HG03108 (cell line): Measurements from ENCODE around the gene ALDH1A2.

ENCODE experiments used
- ATAC-seq: cut with Tn5 transposase; IDR thresholded peaks from one replicate; pipeline ENCODE4 v1.9.1; 2021; ENCODE audit warnings: moderate library complexity; ENCODE audit not compliant: unreplicated experiment

Gene ALDH1A2

DNA sequence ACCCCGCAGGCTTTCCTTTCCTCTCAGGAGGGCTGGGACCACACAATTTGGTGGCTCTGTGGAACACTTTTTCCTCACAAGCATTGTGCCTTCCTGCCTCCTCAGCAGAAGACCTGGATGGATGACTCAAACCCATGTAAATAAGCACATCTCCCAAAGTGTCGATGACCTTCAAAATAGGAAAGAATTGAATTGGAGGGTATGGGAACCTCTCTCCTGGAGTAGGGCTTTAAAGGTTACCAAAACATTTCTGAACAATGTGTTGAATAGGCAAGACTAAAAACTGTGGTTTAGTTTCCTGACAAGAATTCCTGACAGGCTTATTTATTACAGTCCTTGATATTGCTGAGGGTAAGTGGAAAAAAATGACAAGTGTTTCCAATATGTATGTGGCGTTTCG lies 118.2 kb downstream of the ALDH1A2 start:
- ATAC-seq = no peak

DNA sequence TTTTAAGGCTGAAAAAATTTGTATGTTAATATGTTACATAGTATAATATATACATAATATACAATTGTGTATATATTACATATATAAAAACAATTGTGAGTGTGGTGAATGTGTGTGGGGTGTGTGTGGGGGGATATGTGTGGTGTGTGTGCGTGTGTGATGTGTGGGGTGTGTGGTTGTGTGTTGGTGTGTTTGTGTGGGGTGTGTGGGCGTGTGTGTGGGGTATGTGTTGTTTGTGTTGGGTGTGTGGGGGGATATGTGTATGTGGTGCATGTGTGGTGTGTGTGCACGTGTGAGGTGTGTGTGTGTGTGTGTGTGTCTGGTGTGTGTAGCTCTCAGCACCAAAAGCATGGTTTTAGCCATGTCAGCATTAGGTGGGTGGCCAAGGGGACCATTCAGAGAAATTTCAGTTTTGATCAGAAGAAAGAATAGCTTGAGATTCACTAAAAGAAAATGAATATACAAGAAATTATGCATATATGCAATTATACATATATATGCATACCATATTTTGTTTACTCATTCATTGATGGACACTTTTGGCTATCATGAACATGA lies 118.9 kb downstream of the ALDH1A2 start:
- ATAC-seq = no peak

DNA sequence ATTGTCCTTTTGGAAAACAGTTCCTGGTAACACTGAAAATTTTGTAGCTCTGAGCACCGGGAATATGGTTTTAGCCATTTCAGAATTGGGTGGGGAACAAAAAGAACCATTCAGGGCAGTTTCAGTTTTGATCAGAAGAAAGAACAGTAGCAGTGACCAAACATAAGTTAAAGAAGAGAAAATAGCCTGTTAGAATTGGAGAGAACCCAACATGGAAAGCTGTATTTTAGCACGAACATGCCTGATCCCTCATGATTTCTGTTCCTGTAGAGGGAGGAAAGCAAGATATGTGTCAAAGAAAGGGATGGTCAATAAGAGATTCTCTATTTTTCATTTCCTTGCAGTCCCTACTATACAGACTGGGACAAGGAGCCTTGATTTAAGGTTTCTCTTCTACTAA lies 119.9 kb downstream of the ALDH1A2 start:
- ATAC-seq = no peak

DNA sequence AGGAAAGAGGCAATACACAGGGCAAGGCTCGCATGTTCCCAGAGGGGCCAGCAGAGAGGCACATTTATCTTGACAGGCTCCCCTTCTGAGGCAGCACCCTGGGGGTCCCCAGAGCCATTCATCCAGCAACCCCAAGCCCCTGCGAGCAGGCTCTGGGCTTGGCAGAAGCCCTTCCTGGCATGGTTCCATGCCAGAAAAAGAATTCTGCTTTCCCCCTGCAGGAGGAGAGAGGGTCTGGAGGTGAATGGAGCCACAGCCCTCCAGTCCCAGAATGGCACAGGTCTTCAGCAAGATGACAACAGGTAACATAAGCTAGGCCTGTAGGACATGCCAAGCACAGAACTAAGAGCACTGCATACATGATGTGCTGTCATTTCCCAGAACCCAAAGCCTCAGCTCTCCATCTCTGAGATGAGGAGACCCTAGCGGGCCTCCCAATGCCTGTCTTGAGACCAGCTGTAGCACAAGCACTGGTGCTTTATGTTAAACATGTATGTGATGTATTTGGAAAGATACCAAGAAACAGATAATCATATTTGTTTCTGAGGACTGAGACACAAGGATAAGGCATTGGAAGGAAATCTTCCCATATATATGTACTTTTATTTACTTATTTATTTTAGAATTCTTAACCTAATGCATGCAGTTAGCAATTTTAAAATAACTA lies 121.6 kb downstream of the ALDH1A2 start:
- no peak for ATAC-seq

DNA sequence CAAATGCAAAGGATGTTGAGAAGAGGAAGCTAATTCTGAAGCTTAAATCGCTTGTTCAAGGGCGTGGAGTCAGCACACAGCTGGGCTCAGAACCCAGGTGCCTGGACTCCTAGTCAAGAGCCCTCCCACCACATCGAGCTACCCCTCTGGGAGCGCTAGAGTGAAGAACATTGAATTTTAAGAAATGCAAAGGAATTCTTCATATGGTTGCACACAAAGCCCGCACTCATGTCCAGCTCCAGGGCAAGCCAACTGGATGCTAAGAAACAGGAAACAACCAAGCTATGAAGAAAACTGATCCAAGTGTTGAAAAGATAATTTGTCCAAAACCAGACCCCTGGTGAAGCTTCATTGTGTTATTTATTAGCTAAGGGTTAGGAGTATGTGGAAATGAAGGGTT lies 122.3 kb downstream of the ALDH1A2 start:
- no peak for ATAC-seq

DNA sequence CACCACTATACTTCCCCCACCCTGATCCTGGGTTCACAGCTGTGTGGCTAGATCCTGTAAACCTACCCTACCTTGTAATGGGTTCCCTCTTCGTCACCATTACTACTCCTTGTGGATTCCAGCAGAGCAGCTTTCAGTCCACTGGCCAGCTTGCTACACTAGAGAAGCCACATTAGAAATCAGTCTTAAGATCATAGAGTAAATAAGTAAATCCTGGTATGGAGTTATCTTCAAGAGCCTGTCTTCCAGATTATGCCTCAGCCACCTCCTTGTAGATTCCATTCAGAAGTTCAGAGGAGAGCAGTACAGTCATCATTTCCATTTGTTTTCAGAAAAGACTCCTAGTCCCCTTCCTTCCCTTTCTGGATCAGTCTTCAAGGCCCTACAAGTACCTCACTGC lies 123.7 kb downstream of the ALDH1A2 start:
- ATAC-seq = no peak

DNA sequence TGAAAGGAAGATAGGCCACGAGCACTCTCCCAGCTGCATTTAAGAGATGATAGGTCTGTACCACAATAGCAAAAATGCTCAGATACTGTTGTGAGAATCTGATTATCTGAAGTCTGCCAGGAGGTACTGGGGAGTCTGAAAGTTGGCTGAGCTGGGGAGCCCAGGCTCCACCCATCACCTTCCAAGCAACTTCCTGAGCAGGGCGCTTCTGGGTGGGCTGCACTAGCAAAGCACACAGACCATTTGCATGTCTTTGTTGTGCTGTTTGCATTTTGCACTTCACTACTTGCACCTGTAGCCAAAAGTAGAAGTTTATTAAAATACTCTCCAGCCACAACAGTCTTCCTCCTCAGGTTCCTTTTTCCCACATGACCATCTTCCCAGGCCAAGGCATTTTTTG lies 133.2 kb downstream of the ALDH1A2 start:
- ATAC-seq = no peak

DNA sequence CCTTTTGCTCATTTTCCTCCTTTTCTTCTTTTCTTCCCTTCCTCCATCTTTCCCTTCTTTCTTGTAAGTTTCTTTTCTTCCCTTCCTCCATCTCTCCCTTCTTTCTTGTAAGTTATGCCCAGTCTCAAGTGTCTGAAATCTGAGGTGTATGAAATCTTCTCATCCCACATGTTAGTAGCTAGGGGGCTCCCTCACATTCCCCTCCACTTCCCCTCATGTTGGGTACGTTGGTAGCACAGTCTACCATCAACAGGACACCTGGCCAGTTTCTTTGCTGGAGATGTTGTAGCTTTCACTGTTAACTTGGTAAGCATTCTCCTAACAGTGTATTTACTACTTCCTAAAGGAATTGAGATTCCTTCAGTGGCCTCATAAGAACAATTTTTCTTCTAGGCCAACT lies 133.9 kb downstream of the ALDH1A2 start:
- no peak for ATAC-seq

DNA sequence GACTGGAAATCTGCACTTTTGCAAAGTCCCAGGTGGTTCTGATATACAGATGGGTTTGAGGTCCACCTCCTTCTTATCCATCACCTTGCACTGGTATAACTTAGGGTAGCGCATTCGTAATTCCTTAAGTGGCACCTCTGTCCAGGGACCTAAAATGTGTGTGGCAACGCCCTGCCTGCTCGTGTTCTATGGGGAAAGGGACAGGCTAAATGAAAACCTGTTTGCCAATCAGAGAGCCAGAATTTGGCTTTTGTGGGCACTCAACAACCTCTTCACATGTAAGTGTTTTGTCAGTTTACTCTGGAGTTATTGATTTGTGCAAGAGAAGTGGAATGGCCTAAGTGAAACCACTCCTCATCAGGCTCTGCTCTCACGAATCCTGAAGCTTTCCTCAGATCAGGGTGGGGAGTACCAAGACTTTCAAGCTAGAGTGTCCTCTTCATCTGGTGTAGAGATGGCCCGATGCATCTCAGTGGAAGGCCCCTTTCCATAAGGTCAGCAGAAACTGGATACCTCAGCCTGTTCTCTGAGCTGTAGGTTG lies 138.3 kb downstream of the ALDH1A2 start:
- no peak for ATAC-seq

DNA sequence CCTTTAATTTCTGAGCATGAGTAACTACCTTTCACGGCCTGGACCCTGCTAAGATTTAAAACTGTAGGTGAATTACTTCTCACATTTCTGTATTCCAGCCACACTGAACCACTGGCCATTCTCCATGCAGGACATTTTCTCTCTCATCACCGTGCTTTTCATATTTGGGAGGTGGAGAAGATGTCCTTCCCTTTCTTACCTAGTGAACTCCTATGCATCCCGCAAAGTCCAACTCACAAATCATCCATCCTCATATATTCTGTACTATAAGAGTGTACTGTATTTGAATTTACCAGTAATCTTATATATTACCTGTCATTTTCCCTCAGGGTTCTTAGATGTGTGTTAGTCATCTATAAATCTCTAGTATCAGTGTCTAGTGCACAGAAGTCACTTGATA lies 139.9 kb downstream of the ALDH1A2 start:
- ATAC-seq = no peak

DNA sequence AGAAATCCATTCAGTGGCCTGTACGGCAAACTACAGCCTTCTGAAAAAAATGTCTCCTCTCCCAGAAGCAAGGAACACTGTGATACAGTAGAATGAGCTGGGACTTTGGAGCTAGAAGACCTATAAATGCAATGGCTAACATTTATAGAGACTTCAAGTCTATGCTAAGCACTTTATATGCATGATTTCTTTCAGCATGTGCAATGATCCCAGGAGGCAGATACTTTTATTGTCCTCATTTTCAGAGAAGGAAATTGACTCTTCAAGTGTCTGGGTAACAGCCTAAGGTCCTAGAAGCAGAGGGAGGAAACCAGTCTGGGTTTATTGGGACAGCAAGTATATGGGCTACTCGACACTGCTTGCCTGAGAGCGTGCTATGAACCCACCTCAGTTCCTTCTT lies 140.9 kb downstream of the ALDH1A2 start:
- ATAC-seq = no peak

DNA sequence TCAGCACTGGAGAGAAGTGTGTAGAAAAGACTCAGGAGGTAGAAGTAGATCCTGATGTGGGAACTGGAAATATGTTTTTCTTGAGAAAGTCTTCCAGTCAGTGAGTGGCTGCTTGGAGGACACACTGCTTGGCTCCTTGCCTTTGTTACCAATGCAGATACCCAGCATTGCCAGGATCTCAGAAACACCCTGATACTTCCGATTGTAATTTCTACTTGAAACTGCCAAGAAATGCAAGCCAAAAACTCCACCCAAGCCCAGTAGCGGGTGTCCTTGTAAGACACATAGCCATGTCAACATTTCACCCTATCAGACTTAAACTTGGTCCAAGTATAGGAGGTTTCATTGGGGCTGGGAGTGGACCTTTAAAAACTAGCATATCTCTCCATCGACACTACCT lies 141.8 kb downstream of the ALDH1A2 start:
- no peak for ATAC-seq

DNA sequence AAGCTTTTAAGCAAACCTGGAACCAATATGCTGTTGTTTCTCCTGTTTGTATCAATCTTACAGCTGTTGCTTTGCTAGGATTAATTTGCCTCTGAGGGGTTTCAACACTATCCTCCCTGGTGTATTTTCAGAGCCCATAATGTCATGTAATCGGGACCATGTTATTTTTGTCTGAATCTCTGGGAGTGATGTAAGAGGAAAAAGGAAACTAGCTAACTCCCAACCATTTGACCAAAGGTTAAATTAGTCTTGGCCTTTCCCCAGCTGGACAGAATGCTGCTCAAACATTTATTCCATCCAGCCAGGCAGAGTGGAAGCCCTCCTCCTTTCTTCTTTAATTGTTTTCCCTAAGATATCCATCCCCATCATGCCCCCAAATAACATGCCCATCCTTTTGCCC lies 142.2 kb downstream of the ALDH1A2 start:
- no peak for ATAC-seq

DNA sequence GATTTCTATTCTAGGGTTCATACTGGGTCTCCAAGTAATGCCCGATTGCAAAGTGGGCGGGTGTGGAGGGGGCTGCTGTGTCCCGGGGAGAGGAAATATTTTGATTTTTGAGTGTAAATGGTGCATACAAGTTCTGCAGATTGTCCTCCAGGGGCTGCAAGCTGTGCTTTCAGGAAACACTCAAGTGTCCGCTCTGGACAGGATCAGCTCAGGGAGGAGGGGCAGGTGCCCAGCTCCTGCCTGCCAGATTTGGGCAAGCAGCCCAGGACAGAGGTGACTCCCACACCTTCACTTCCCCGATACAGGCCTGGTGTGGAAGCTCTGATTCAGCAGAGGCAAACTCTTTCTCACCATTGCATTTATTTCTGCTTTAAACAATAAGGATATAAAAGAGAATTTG lies 142.7 kb downstream of the ALDH1A2 start:
- no peak for ATAC-seq

DNA sequence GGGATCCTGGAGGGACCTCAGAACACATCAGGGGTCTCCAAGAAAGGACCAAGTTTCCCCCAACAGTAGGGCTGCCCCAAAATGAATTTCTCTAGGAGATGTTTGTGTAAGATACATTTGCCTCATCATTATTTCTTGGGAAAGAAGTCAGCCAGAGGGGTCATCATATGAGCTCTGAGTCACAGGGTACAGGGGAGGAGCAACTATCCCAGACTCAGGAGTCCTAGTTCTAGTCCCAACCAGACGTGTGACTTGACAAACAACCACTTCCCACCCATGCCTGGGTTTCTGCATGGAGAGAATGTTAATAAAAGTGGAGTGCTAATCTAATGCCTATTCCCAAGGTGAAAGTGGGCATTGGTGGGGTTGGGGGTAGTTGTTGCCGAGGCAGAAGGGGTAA lies 144.1 kb downstream of the ALDH1A2 start:
- no peak for ATAC-seq

DNA sequence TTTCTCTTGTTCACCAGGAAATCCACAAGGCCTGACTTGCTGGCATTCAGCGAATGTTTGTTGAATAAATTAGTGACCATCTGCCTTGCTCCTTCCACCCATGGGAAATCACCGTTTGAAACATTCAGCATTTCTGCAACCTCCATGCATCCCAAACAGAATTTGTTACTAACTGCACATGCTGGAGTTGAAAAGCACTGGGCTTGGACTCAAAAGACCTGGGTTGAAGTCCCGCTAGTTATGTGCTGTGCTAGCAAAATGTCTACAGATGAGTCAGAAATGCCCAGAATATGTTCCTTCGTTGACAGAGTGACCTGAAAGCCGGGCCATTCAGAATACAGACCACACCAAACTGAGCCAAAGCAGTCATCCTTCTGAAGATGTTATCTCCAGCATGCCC lies 144.6 kb downstream of the ALDH1A2 start:
- no peak for ATAC-seq

DNA sequence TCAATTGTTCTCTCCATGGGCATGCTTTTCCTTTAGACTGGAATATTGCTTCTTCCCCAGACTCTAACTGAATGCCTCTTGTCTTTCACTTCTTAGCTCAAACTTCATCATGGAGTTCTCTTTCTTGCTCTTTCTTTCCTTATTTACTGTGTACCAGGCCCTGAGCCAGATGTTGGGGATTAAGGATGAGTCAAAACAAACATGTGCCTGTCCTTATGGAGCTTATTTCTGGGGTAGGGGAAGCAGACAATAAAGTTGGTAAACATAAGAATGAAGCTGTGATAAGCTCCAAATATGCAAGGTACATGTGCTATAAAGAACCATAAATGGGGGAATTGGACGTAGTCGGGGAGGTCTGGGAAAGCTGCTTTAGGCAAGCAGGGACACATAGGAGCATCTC lies 145.8 kb downstream of the ALDH1A2 start:
- no peak for ATAC-seq

DNA sequence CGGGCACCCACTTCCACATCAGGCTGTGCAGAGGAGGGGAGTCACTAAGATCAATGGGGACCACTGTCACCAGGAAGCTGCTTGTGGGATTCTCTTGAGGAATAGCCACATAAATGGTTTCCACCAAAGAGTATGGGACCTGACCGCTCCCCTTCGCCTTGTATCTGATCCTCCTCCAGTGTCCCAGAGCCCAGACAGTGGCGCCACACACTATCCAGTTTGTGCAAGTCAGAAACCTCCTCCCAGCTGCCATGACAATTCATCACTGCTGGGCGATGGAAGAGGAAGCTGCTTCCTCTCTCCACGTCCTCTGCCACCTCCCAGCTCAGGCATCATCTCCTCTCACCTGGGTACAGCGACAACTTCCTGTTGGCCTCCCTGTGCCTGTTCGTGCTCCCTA lies 147.5 kb downstream of the ALDH1A2 start:
- no peak for ATAC-seq

DNA sequence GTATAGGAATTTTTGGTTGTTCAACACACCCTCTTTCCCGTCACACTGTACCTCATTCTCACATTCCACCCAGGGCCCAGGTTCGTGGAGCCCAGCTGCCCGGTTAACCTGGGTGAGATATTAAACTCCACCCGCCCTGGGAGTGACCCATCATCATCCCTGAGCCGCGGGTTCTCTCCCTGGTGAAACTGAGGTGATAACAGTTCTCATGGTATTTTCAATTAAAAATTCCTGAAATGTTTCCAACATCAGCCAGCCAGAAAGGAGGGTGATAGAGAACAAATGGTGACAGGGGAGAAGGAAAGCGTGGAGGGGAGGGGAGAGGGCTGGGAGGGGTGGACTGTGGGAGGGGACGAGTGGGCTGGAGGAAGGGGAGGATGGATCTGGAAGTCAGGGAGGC lies 148.8 kb downstream of the ALDH1A2 start:
- no peak for ATAC-seq

DNA sequence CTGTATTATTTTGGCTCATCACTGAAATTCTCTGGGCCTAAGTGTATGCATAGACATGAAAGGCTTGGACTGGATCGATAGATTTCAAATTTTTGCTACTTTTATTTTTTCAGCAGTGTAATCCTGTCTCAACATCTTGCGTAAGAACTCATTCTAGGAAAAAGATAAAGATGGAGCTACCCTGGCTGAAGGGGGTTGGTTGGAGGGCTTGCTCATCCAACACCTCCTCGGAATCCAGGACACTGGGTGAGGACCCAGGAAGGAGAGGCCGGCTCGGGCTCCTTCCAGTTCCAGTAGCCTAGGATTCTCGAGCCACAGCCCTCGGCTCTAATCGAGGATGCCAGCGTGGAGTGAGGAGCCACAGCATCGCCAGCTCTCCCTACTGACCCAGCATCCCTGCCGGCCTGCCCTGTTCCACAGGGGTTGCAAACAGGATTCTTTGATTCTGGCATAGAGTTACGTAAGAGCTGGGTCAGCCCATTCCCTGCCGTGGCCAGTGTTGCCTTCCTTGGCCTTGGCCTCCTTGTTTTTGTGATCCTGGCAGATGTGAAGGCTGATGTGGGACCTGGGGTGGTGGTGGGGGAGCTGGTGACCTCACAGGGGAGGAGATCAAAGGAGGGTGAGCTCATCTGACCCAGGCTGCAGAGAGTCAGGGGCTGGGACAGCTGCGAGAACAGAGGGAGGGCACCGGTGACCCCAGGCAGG lies 149.5 kb downstream of the ALDH1A2 start:
- ATAC-seq = no peak

DNA sequence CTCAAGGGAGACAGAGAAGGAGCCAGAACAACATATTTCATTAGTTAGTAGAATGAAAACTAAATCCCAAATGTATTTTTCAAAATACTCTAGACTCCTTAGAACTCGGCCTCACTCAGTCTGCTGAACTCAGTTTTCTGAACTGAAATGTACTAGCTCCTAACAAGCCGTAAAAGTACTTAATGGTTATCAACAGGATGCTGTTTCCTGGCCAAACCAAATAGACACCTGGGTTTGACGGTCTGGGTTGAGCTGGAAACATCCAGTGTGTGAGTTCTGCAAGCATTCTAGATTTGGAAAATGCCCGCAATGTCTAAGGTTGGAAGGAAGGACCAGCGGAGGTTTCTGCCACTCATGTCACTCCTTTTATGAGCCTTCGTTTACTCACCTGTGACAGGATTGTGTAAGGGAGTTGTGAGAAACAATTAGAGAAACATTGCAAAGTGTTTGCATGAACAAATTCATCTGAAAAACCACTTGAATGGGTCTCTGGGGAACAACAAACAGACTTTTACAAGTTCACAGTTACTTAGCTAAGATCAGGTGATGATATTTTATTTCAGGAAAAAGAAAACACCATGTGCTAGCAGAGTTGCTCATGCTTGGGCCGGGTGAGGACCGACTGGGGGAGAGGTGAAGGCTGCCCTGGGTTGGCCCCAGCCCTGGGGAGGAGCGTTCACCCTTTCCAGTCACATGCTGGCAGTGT lies 151.0 kb downstream of the ALDH1A2 start:
- no peak for ATAC-seq

DNA sequence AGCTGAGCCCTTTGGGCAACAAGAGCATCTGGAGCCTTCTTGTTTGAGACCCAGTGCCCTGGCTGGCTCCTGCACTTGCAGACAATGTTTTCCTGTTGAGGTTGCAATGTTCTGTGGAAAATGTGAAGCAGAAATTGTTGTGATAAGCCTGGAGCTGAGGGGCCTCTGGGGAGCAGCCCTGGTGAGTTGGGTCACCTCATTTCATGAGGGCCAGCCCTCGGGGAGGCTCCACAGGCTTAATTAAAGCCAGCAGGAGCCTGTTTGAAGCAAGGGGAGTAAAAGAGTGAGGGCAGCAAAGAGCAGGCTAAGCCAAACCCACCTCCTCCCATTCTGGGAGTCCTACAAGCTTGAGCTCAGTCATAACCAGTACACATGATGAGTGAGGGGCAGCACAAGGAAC lies 154.3 kb downstream of the ALDH1A2 start:
- ATAC-seq = no peak
